Esophagus squamous epithelium (tissue), 4 donors: ENCODE measurements around the gene EHD3.

Experiments
- POLR2A ChIP-seq, 4 donors: fragments of 450-650 bp; IDR thresholded peaks; one replicate each; pipeline ENCODE4 v1.6.1; 2017; ENCODE audit warnings: antibody characterized with exemption in 4 of 4, mild to moderate bottlenecking in 4 of 4, moderate library complexity in 3 of 4
- TF ChIP-seq, protein P1 (sequence below), 6 experiments: fragments of 450-650 bp in 4 of 6; fragments of 200-600 bp in 2 of 6; sonication (generic) in 2 of 6; IDR thresholded peaks; one replicate each; pipeline ENCODE4 v1.5.1; 2016 to 2019; ENCODE audit warnings: antibody characterized with exemption in 6 of 6, mild to moderate bottlenecking in 4 of 6, moderate library complexity in 4 of 6

DNA sequence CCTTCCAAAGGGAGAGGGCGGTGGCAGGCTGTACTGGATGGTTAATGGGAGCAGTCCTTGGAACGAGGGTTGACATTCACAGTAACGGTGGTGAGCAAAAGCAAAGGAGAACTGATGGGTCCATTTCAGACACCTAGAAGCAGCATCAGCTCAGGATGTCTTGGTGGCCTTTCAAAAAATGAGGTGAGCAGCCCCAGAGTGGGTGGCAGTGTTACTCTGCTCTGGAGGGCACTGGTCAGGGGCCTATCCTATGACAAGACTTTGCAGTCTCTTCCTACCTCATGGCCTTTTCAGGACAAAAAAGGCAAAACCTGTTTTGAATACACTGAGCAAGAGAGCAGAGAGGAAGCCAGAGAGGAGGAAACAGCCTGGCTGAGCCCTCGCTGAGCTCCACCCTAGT is 40.1 kb upstream of the EHD3 start:
- TF ChIP-seq, protein P1, sequence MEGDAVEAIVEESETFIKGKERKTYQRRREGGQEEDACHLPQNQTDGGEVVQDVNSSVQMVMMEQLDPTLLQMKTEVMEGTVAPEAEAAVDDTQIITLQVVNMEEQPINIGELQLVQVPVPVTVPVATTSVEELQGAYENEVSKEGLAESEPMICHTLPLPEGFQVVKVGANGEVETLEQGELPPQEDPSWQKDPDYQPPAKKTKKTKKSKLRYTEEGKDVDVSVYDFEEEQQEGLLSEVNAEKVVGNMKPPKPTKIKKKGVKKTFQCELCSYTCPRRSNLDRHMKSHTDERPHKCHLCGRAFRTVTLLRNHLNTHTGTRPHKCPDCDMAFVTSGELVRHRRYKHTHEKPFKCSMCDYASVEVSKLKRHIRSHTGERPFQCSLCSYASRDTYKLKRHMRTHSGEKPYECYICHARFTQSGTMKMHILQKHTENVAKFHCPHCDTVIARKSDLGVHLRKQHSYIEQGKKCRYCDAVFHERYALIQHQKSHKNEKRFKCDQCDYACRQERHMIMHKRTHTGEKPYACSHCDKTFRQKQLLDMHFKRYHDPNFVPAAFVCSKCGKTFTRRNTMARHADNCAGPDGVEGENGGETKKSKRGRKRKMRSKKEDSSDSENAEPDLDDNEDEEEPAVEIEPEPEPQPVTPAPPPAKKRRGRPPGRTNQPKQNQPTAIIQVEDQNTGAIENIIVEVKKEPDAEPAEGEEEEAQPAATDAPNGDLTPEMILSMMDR (IDR thresholded peaks at IDR 0.05): no peak
- TF ChIP-seq POLR2A (IDR thresholded peaks at IDR 0.05): no peak
